ENCODE data around the gene MTARC2.
A peak's percentile ranks its signal among the peaks of the same experiment; 100 is the strongest.

Gene MTARC2

DNA sequence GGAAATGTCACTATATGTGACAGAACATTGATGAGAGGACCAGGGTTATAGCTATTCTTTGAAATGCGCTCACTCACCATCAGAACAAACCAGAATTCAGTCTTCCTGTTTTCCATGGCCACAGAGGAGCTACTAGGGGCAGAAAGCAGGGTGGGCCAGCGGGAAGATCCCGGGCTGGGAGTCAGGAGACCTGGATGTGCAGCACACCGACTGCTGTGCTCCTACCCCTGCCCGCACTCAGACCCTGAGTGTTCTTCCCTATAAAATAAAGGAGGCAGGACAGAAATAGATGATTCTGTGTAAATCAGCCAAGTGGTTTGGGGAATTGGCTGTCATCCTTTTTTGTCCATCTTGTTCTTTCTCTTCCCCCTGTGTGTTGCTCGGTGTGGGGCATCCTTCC is 59.6 kb downstream of the MTARC2 start:
- no peak for DNase-seq

DNA sequence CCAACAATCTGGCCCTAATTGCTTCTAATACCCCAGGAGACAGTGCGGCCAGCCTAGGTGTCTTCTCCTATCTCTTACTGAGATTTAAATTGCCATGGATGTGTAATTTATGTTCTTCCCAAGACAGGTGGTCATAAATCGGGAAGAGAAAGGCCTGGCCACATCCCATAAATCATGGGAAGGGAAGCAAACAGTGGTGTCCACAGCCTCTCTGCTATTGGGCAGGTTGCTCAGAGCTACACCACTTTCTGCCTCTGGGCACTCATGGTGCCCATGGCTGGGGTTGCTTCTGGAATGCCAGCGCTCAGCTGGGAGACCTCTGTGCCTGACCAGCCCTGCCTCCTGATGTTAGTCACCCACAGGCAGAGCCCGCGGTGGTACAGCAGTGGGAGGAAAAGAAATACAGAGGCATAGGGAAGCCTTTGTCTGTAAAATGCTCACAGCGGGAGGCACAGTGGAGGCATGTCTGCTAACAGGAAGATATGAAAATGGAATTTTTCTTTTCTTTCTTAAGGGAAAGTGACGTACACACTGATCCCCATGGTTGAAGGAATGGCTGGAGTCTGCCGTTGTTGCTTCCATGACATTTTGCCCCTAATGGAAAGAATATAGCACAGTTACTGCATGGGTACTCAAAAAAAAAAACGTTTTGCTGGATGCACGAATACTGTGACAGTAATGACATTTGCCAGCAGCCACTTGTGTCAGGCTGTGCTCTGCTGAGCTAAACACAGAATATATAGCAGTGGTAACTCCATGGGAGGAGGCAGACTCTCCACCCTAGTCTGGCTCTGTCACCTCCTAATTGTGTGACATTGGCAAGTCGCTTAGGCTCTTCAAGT is 60.4 kb downstream of the MTARC2 start:
- no peak for DNase-seq

DNA sequence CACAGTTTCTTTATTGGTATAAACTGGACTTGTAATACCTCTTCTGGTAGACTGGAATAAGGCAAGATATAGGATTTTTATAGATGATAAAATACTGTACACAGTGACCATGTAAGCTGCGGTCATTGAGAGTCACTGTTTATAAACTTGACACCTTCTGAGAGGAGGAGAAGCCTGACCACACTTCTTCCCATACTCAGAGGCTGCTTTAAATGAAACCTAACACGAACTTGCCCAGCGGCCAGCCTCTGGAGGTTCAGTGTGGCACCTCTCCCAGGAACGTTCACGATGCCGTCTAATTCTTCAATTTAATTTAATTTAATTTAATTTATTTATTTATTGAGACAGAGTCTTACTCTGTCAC is 61.0 kb downstream of the MTARC2 start:
- no peak for DNase-seq

DNA sequence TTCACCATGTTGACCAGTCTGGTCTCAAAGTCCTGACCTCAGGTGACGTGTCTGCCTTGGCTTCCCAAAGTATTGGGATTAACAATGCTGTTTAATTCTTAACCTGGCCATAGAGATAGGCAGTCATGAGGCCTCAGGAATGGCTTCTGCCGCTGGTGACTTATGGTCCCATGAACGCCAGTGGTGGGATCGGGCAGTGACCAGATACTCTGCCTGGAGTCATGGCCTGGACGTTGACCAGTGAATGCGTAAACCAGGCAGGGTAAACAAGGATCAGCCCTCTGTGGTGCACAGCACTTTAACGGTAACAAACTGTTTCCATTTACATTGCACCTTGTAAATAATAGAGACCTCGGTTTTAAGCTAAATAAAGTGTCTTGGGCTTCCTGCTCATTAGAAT is 61.6 kb downstream of the MTARC2 start:
- no peak for DNase-seq

DNA sequence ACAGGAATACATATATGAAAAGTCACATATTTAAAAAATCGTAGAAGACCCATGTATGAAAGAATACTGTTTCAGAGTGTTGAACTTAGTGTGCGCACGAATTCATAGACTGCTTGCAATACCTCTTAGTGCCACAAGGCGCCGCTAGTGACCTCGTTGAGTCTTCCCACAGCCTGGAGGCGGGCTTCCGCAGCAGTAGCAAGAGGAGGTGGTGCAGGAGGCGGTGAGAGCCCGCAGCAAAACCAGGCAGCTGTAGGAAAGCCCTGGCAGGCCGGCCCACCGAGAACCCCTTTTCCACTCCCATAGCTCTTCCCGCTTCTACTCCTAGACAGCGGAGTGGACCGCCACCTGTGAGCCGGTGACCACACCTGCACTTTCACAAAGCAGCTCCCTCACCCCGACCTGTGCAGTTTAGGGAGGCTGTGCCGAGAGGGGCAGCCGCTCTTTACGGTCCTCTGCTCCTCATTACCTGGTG is 62.1 kb downstream of the MTARC2 start:
- peak; percentile 9 for DNase-seq

DNA sequence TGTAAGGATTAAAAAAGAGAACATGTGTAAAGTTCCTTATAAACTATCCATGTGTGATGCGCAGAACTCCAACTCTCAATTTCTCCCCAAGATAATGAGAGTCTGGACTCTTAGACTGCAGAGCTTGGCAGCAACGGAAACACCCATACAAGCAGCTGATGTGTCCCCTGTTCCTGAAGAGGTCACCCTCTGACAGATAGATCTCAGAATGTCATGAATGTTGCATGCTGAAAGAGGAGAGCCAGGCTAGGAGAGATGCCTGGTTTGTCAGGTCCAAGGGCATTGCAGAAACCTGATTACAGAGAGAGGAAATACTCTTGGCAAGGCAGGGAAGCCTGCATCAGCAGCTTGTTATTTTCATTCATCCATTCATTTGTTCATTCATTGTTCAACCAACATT is 62.8 kb downstream of the MTARC2 start:
- no peak for DNase-seq

DNA sequence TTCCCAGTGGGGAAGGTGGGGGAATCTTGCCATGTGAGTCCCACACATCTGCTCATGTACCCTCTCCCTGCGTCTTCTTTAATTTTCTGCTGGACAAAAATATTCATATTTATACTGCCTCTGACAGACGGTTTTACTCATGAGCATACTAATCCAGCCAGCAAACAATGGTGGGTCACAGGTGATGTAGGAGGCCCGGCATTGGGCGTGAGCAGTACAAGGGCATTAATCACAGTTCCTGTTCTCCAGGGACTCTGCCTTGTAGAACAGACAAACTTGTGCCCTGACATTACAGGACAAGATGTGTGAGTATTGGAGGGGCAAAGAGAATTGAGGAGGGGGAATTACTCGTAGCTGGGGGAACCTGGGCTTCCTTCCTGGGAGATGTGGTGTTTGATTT is 63.6 kb downstream of the MTARC2 start:
- DNase-seq: no peak

DNA sequence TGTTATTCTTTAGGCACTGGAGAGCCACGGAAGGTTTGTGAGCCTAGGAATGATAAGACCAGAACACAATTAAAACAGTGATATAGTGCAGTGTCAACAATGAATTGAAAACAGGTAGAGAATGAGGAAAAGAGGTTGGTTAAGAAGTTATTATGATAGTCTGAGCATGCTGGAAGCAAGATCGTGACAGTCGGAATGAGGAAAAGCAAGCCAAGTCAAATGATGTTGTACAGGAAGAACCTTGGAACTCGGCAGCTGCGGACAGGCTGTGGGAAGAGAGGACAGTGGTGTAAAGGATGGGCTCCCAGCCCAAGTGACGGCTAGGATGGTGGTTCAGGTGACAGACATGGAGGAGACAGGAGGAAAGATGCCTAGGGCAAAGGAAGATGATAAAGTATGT is 64.2 kb downstream of the MTARC2 start:
- no peak for DNase-seq

DNA sequence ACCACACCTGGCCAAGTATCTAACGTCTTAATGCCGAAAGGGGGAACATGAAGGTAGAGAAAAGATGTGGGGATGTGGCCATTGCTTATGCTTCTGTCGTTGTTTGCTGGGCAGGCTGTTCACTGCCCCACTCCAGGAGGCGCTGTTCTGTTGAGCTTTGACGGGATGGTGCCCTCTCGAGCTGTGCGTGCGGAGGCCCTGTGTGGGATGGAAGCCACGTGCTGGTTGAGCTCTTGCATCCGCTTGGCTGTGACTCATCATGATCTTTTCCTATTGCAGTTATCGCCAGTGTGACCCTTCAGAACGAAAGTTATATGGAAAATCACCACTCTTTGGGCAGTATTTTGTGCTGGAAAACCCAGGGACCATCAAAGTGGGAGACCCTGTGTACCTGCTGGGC is 64.9 kb downstream of the MTARC2 start:
- DNase-seq: no peak

DNA sequence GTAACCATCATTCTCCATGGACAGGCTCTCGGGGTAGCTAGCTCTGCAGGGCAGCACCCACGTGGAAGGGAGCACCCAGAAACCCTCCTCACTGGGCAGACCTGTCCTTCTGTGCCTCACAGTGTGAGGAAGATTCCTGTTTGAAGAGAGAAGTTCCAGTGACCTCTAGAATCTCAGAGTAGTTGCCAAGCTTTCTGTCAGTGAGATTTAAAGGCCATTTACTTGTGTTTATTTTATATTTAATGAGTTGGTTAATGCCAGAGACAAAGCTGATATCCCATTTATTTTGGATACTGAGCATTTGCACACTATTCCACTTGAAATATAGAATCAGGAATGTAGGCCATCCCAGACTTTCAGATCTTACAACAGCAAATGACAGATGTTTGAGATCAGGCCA is 67.3 kb downstream of the MTARC2 start:
- DNase-seq: no peak

DNA sequence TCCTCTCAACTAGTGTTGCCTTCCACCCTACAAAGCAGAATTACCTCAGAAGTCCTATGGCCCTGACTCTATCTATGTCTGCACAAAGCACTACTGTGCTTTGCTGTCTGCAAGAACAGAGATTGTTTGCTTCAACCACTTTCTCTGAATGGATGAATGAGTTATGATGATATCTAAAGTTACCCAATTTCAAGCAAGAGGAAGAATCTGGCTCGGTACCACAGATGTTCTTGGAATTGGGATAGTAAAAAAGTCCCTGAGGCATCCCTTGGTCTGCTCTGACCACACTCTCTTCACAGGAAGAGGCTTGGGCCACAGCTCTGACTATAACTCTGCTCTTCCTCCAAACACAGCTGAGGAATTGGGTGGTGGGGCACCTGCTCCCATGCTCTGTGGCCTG is 69.8 kb downstream of the MTARC2 start:
- no peak for DNase-seq

DNA sequence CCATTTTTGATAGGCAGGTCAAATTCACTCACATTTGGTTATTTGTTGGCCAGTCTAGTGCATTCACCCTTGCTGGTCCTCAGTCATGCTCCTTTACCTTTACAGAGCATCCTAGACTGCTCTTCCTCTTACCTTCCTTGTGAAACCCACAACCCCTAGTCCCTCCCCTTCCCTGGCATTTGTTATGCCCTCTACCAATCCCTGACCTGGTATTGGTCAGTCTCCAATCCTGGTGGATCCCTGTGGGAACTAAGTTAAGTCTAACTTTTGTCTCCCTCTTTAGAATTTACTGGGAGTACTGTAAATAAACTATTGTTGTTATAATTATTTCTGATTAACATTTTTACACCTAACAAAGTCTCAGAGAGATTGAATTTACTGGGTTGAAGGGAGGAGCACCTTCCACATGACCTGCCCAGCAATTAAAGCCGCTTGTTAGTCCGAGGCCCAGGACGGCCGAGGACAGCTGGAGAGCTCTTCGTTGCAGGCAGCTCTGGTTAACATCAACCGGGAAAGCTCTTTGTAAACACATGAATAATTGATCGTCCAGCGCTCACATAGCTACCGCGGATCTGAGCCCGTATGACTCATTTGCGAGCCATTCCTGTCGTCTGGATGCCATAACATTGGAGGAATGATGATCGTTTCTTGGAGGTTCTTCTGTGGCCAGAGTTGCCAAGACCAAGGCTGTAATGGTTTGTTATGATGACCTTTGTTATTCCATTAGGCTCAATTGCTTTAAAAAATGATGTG is 70.5 kb downstream of the MTARC2 start:
- no peak for DNase-seq

DNA sequence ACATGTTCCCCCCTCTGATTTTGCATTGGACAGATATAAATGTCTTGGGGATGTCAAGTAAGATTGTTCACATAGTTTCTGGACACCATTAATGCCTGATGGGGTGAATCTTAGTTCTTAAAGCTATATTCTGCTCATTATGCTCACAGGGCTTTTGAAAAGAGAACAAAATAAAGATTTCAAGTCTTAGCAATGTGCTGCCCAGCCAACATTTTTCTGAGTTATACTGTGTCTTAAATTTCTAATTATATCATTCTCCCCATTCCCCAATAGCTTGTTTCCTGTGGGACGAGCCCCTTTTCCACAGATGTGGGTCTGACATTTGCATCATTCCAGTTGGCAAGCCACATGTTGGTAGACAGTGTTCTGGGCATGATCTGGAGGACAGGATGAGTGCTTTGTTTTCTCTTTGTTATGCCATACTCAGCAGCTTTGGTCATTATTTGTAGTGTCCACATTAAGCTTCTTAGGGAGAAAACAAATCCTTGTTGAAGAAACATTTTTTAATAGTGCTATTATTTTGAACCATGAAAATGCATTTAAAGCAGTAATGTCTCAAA is 71.4 kb downstream of the MTARC2 start:
- no peak for DNase-seq

DNA sequence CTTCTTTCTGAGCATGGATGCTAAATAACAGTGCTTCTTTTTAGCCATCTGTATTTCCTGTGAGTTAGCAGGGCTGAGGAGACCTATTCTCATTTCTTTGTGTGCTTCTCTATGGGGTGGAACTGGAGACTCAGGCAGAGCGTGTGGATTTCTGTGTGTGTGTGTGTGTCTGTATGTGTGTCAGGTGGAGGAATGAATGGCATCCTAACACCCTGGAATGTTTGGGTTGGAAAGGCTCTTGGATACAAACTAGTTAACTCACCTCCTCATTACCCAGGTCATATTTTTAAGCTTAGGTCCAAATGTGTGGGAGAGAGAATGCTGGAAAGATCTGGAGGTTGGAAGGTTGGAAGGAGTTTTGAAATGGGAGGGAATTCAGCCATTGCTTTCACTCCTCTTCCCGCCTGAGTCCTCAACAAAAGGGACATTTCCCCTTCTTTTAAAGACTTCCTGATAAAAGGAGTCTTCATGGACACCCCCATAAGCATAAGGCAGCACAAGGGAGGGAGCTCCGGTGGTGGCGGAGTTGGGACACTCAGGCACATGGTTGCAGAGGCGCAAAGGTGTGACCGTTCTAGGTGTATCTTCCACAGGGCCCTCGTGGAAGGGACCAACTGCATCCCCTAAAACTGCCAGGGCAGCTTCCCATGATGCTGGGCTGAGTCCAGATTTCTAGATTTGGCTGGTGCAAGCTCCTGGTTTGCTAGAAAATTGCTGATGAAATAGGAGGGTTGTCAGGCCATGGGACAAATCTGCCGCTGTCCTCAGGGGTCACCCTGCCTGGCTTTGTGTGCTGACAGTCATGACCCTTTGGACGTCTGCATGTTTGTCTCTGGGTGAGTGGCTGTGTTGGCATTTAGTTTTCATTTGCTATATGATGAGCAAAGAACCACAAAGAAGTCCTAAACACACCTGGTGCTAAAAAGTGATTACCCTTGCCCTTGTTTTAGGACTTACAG is 76.2 kb downstream of the MTARC2 start:
- no peak for DNase-seq

DNA sequence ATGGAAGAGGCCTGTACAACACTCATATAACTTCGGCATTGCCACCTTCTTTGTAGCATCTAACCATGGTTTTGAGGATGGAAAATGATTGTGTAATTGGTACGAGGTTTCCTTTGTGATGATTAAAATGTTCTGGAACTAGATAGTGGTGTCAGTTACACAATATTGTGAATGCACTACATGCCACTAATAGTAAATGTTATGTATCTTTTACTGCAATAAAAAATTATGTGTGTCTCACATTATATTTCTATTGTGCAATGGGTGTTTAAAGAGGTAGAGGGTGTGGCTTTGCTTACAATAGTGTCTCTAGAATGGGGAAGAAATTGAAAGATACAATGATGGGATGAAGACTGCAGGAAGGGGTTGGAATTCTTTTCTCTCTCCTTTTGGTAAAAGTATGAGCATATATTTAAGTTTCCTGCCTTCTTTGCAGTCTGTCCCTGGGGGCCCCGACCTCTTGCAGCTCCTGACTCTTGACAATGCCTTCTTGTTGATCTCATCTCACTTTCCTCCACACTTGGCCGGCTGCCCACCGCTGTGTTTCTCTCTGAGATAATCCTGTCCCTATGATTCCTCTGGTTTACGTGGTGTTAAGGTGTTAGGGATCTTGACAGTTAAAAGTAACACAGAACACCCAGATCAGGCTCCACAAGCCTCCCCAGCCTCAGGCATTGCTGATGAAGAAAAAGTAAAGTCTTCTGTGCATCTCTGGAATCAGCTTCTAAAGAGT is 77.9 kb downstream of the MTARC2 start:
- no peak for DNase-seq

DNA sequence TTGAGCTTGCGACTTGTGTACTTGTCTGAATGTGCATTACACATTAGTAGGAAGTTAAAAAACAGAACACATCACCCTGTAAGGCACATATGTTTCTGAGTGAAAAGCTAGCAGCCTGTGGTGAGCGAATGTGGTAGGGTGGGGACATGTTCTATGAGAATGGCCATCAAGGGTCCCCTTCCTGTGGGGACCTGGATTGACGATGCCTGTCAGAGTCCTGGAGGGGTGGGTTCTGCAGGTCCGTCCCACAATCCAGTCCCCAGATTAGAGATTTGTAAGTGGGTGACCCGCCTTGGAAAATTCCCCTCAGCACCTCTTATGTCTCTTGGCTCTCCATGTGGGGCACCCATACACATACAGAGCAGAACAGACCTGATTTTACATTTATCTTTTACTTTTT is 78.6 kb downstream of the MTARC2 start:
- DNase-seq: no peak

DNA sequence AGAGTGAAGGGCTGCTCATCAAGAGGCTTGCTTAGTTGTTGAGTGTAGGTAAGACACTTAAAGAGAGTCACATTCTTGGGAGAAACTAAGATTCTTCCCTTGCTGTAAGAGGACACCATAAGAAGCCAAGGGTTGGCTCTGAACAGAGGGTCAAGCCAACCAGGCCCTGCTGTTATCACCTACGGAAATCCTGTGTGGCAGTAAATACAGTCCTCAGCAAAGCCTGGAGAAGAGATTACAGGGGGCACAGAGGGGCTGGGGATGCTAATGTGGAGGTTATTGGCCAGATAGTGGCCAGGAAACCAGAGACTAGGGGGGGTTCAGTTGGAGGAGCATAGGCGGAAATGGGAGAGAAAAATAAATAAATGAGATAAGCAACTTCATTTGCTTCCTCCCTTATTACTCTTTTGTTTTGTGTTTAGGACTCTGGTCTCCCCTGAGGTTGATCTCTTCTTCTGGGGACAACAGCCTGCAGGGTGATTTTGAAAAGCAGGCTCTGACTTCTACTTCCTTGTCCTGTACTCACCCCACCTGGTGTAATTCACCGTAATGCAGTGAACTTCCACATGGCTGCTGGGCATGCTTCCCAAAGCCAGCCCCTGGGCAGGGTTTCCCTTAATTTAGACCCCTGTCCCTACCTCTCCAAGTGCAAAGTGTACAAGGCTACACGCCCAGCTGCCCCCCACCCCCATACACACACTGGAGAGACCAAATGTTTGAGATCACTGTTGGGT is 79.5 kb downstream of the MTARC2 start:
- DNase-seq: no peak

DNA sequence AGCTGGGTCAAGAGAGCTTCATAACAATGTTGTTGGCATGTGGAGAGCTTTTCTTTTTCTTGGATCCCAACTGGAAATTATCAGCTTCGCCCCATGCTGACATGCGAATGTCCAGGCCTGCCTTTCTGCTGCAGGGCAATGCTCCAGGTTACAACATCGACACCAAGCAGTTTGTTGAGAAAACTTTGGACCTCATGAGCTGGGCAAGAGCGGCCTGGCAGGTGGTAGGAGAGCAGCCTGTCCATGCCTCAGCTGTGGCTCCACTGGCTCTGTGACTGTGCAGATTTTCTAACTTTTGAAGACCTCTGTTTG is 80.0 kb downstream of the MTARC2 start:
- DNase-seq: no peak

DNA sequence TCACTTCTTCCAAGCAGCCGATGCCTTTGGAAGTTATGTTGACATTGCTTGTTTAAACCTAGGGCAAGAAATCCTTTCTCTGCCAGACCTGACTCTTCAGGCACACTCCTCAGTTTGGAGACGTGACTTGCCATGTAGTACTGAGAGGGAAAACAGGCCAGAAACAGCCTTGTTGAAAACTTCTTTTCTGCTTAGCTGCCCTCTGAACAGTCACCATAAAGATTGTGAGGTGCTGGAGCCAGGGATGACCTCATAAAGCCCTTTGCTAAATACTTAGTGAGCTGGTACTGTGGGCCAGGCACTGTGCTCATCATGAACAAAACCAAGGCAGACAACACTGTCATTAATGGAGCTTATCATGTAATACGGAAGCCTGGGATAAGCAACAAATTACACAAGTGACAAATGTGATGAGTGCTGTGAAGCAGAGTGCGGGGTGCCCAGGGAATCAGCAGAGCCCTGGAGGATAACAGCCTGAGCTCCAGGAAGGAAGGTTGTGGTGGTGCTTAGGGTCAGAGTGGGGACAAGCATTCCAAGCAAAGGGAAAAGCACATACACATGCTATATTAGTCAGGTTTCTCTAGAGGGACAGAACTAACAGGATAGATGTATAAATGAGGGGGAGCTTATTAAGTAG is 80.9 kb downstream of the MTARC2 start:
- no peak for DNase-seq

DNA sequence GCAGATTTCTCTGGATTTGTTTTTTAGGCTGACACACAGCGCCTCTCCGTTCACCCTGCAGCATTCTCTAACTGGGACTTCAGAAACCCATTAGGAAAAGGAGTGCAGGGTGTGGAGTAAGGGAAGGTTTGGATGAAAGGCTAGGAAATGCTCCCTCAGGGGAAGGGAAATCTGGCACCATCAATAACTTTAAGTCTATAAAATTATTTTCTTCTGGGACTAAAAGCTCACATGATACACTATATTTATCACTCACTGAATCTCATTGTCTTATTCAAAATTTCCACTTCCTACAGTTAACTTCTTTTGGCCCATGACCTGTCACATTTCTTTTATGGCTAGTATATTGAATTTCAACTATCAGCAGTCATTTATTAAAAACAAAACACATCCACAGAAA is 85.3 kb downstream of the MTARC2 start:
- DNase-seq: no peak
